ENCODE data around the gene METTL14. TPM values are rescaled to one million over a fixed set of nuclear protein-coding genes. Genes with fewer than 3 reads are reported as not detected.

The METTL14 gene
- total and polyA plus RNA-seq, 11 donors: 4.4 to 44.5 (median 26.5) TPM

DNA sequence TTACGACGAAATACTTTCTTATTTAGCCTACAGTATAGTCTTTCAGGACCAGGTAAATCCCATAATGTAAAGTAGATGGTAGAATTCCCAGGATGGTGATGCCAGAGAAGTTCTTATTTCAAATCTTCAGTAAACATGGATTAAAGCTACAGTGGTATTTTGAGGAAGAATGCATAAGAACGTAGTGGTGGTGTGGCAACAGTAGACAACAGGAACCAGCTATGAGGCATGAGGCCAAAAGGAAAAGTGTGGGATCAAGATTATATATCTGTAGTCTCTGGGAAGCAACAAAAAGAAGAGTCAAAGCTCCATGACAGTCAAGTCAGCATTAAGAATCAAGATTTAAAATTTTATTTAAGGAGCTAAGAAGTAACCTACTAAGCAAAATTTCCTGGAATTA, 60.2 kb downstream of the METTL14 start:
- H3K36me3 ChIP-seq: peaks cover 0 to 79% (median 32%) of the 10 kb centered on the region in 9 donors
- peaks cover 0 to 53% (median 27%) of the 10 kb centered on the region in 12 donors for H3K4me1 ChIP-seq
- 72 to 76% (median 73%) methylated on average over 3 of the region's 3 CpGs for WGBS, 4 donors
- peak overlapping the region; percentile 61 to 86 (median 78) for H3K27ac ChIP-seq
- TF ChIP-seq, protein P1, sequence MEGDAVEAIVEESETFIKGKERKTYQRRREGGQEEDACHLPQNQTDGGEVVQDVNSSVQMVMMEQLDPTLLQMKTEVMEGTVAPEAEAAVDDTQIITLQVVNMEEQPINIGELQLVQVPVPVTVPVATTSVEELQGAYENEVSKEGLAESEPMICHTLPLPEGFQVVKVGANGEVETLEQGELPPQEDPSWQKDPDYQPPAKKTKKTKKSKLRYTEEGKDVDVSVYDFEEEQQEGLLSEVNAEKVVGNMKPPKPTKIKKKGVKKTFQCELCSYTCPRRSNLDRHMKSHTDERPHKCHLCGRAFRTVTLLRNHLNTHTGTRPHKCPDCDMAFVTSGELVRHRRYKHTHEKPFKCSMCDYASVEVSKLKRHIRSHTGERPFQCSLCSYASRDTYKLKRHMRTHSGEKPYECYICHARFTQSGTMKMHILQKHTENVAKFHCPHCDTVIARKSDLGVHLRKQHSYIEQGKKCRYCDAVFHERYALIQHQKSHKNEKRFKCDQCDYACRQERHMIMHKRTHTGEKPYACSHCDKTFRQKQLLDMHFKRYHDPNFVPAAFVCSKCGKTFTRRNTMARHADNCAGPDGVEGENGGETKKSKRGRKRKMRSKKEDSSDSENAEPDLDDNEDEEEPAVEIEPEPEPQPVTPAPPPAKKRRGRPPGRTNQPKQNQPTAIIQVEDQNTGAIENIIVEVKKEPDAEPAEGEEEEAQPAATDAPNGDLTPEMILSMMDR (IDR thresholded peaks at IDR 0.05): no peak
- no peak for TF ChIP-seq POLR2A (IDR thresholded peaks at IDR 0.05)
- no peaks in the 10 kb centered on the region for H3K27me3 ChIP-seq
- intact Hi-C loops (cut with DNase I): loop anchor here in 6 of 10 donors (2.0 to 10.0 kb wide), 9 partner anchors 25 to 539 kb away; partner anchors contain the start of genes SYNPO2 (in 2 of the 6) and MYOZ2 (in 1 of the 6)
- DNase-seq (no peak), ATAC-seq (no peak)
- H3K4me3 ChIP-seq: no peak overlapping the region
- H3K9me3 ChIP-seq: no peaks in the 10 kb centered on the region

DNA sequence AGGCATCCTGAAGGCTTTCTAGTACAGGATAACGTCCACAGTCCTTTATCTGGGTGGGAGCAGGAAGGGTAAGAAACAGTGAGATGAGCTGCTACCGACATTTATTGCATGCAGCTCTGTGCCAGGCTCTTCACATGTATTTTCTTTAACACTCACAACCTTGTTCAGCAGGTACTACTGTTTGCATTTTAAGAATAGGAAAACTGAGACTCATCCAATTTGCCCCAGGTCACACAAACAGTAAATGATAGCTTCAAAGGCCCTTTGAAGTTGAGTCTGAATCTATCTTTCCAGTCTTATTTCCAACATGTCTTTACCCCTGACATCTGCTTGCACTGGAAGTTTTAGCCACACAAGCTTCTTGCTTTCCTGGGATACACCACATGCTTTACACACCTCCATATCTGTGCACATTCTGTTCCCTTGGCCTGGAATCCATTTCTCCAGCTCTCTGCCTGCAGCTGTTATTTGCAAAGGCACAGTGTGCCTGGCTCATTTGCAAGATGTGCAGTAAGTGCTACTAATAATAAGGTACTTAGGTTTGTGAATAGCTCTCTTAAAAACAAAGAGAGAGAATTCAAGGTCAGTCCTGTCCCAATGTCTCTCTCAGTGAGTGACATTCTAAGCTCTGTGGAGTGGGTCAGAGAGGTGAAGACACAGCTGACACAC, 61.2 kb downstream of the METTL14 start:
- DNase-seq: peak in 4 of 5 donors; percentile 51 to 79 (median 66)
- Histone ChIP-seq H3K27ac (peak overlapping the region; percentile 61 to 86 (median 78)), H3K4me3 (no peak overlapping the region), H3K36me3 (peaks cover 0 to 81% (median 38%) of the 10 kb centered on the region in 9 donors), H3K9me3 (no peaks in the 10 kb centered on the region), H3K4me1 (peaks cover 0 to 60% (median 31%) of the 10 kb centered on the region in 12 donors), H3K27me3 (no peaks in the 10 kb centered on the region)
- intact Hi-C loops (cut with DNase I): loop anchor here in 6 of 10 donors (2.0 to 10.0 kb wide), 7 partner anchors 24 to 538 kb away; partner anchors contain the start of genes SYNPO2 (in 2 of the 6) and MYOZ2 (in 1 of the 6)
- WGBS, 4 donors: 11 to 43% (median 15%) methylated on average over 2 of the region's 2 CpGs
- peak; percentile 93 to 96 (median 94) for ATAC-seq
- TF ChIP-seq, protein P1 (IDR thresholded peaks at IDR 0.05): no peak
- no peak for TF ChIP-seq POLR2A (IDR thresholded peaks at IDR 0.05)

DNA sequence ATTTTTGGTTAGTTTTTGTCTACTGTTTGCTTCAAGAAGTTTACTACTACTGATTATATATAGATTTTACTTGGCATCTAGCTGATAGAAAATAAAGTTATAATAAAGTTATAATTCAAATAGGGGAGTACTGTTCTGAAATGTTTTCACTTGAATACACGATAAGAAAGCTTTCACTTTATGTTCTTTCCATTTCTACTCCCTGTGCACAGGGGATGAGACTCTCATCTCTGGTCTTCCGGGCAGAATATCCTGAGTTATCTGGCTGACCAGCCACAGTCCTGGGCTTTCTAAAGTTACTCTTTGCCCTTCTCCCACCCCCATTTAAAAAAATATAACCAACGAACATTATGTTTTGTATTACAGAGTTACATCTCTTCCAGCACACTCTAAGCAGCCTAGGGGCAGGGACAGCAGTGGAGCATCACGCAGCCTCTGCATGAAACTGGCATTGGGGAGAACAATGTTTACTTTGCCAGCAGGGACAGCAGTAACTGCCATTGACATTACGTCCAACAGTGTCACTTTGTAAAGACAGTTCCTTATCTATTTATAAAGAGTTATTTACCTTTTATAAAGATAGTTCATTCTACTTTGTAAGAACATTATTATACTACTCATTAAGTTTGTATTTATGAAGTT, 64.3 kb downstream of the METTL14 start:
- H3K36me3 ChIP-seq: peaks cover 0 to 70% (median 31%) of the 10 kb centered on the region in 9 donors
- no peaks in the 10 kb centered on the region for H3K27me3 ChIP-seq
- DNase-seq (no peak), ATAC-seq (peak in 2 of 4 donors; percentile 17 to 25)
- no peaks in the 10 kb centered on the region for H3K9me3 ChIP-seq
- peak overlapping the region; percentile 22 to 83 (median 62) for H3K27ac ChIP-seq
- H3K4me3 ChIP-seq: no peak overlapping the region
- peaks cover 0 to 80% (median 45%) of the 10 kb centered on the region in 12 donors for H3K4me1 ChIP-seq
- intact Hi-C loops (cut with DNase I): loop anchor here in 6 of 10 donors (10.0 kb wide), 6 partner anchors 135 to 535 kb away; partner anchors contain the start of genes SYNPO2 (in 2 of the 6) and MYOZ2 (in 1 of the 6)
- TF ChIP-seq POLR2A (IDR thresholded peaks at IDR 0.05): no peak
- TF ChIP-seq, protein P1 (IDR thresholded peaks at IDR 0.05): no peak
- WGBS, 4 donors: 38 to 52% (median 48%) methylated on average over 5 of the region's 5 CpGs
